ENCODE measurements around the gene ATP2B3.
A peak's percentile ranks its signal among the peaks of the same experiment; 100 is the strongest.

Gene ATP2B3

DNA sequence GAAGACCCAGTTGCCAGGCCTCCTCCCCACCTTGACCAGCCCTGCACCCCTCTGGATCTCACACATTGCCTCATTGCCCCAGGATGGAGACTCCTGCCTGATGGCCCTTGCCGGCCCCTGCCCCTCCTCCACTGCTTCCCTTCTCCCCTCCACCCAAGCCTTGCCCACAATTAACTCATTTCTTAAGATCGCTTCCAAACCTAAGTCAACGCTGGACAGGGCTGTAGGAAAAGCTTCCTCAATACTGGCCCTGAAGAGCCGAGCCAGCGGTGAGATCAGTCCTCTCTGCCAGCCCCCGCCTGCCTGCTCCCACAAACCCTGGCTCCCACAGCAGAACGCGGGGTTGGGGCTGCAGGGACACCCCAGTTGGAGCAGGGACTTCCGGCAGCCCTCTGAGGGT lies 39.5 kb upstream of the ATP2B3 start:
- 100% methylated on average over 4 of the region's 9 CpGs for WGBS (ENCODE audit: insufficient coverage)
- Histone ChIP-seq H3K4me3 (ENCODE audit: control insufficient read depth in 1 of 7, extremely low read depth in 1 of 7, insufficient read depth in 4 of 7, low read depth in 2 of 7, low read length in 6 of 7) (no peak overlapping the region), H3K27me3 (replicated peaks in 2 of 5; ENCODE audit: control insufficient read depth in 4 of 5, insufficient read depth in 5 of 5, low read length in 4 of 5) (peaks cover 0 to 3% (median 0%) of the 10 kb centered on the region in 5 experiments), H3K9me3 (ENCODE audit: control extremely low read depth in 1 of 5, control insufficient read depth in 4 of 5, insufficient read depth in 2 of 5, low read depth in 1 of 5, low read length in 4 of 5) (no peaks in the 10 kb centered on the region), H3K36me3 (ENCODE audit: control insufficient read depth in 4 of 4, insufficient read depth in 4 of 4, low read length in 3 of 4) (no peaks in the 10 kb centered on the region), H3K27ac (ENCODE audit: insufficient read depth in 1 of 2, low read depth in 1 of 2, low read length in 2 of 2, poor library complexity in 1 of 2, severe bottlenecking in 2 of 2) (no peak overlapping the region), H3K4me1 (ENCODE audit: control extremely low read depth in 1 of 4, control insufficient read depth in 4 of 4, insufficient read depth in 4 of 4, low read length in 3 of 4) (peaks cover 0 to 13% (median 5%) of the 10 kb centered on the region in 4 experiments)
- ChIA-PET CTCF (interaction anchor here (1.6 kb wide), 1 partner anchor 18 kb away, joined by 5 read pairs; no protein-coding TSS in a partner anchor), POLR2A (no interaction called here)
- DNase-seq = no peak

DNA sequence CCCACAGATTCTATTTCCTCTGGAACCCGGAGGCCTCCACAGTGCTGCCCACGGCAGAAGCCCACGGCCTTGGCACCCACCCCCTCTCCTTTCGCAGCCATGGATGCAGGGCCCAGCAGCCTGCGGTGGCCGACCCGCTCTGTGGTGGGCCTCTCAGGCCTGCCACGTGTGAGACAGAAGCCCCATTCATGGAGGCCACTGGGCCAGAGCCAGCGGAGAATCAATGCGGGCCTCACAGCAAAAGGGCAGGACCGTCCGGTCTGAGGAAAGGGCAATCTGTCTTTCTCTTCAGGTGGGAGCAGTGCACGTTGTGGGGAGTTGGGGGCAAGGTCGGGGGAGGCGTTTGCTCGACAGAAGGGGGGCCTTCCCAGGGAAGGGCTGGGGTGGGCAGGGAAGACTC lies 38.7 kb upstream of the ATP2B3 start:
- Histone ChIP-seq H3K4me3 (ENCODE audit: control insufficient read depth in 1 of 7, extremely low read depth in 1 of 7, insufficient read depth in 4 of 7, low read depth in 2 of 7, low read length in 6 of 7) (no peak overlapping the region), H3K9me3 (ENCODE audit: control extremely low read depth in 1 of 5, control insufficient read depth in 4 of 5, insufficient read depth in 2 of 5, low read depth in 1 of 5, low read length in 4 of 5) (no peaks in the 10 kb centered on the region), H3K36me3 (ENCODE audit: control insufficient read depth in 4 of 4, insufficient read depth in 4 of 4, low read length in 3 of 4) (no peaks in the 10 kb centered on the region), H3K4me1 (ENCODE audit: control extremely low read depth in 1 of 4, control insufficient read depth in 4 of 4, insufficient read depth in 4 of 4, low read length in 3 of 4) (peaks cover 0 to 13% (median 5%) of the 10 kb centered on the region in 4 experiments), H3K27me3 (replicated peaks in 2 of 5; ENCODE audit: control insufficient read depth in 4 of 5, insufficient read depth in 5 of 5, low read length in 4 of 5) (peaks cover 0 to 6% (median 0%) of the 10 kb centered on the region in 5 experiments), H3K27ac (ENCODE audit: insufficient read depth in 1 of 2, low read depth in 1 of 2, low read length in 2 of 2, poor library complexity in 1 of 2, severe bottlenecking in 2 of 2) (no peak overlapping the region)
- CTCF ChIA-PET = no interaction called here
- POLR2A ChIA-PET = no interaction called here
- no peak for DNase-seq
- 89% methylated on average over 12 of the region's 16 CpGs for WGBS (ENCODE audit: insufficient coverage)

DNA sequence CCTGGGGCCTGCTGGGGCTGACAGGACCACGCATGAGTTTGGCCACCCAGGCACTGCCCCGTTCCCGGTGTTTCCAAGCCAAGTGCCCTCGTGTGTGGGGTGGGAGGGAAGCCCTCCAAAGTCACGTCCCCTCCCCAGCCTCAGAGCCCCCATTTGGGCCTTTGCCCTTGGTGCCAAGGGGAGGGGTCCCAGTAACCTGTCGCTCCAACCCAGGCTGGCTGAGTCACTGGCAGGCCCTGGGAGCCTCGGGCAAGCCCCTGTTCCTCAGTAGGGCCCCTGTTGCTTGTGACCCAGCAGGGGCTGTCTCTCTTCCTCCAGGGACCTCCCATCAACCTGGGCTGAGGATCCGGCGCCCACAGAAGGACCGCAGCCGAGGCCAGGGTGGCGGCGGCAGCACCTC lies 36.4 kb upstream of the ATP2B3 start:
- ChIA-PET CTCF (no interaction called here), POLR2A (no interaction called here)

DNA sequence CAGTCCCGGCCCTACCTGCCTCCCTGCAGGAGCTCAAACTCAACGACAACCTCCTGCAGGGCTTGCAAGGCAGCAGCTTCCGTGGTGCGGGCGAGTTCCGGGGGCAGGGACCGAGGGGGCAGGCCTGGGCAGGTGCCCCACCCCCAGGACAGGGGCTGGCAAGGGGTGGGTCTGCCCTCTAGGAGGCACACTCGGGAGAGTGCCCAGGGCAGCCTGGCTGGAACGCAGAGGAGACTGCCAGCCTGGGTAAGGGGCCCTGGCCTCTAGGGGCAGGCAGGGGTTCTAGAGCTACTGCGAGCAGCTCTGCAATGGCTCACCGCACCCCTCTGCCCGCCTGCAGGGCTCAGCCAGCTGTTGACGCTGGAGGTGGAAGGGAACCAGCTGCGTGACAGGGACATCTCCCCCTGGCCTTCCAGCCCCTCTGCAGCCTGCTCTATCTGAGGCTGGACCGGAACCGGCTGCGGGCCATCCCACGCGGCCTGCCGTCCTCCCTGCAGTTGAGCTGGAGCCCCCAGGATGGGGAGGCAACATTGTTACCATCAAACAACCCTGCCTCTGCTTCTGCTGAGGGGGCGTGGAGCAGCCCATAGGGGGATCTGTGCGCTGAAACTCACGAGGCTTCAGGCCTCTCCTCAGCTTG lies 34.9 kb upstream of the ATP2B3 start:
- Histone ChIP-seq H3K4me3 (ENCODE audit: control insufficient read depth in 1 of 7, extremely low read depth in 1 of 7, insufficient read depth in 4 of 7, low read depth in 2 of 7, low read length in 6 of 7) (no peak overlapping the region), H3K27me3 (replicated peaks in 2 of 5; ENCODE audit: control insufficient read depth in 4 of 5, insufficient read depth in 5 of 5, low read length in 4 of 5) (peaks cover 0 to 3% (median 0%) of the 10 kb centered on the region in 5 experiments), H3K4me1 (ENCODE audit: control extremely low read depth in 1 of 4, control insufficient read depth in 4 of 4, insufficient read depth in 4 of 4, low read length in 3 of 4) (no peaks in the 10 kb centered on the region), H3K9me3 (ENCODE audit: control extremely low read depth in 1 of 5, control insufficient read depth in 4 of 5, insufficient read depth in 2 of 5, low read depth in 1 of 5, low read length in 4 of 5) (no peaks in the 10 kb centered on the region), H3K27ac (ENCODE audit: insufficient read depth in 1 of 2, low read depth in 1 of 2, low read length in 2 of 2, poor library complexity in 1 of 2, severe bottlenecking in 2 of 2) (no peak overlapping the region), H3K36me3 (ENCODE audit: control insufficient read depth in 4 of 4, insufficient read depth in 4 of 4, low read length in 3 of 4) (no peaks in the 10 kb centered on the region)
- WGBS (ENCODE audit: insufficient coverage) = 93% methylated on average over 21 of the region's 23 CpGs
- no peak for DNase-seq
- ChIA-PET POLR2A (no interaction called here), CTCF (interaction anchor here (1.1 kb wide), 2 partner anchors 11 to 12 kb away, joined by 3 read pairs; partner anchors contain the start of gene HAUS7)

More for the DNA sequence above, 36.4 kb upstream of the ATP2B3 start:
- H3K36me3 ChIP-seq (ENCODE audit: control insufficient read depth in 4 of 4, insufficient read depth in 4 of 4, low read length in 3 of 4) = no peaks in the 10 kb centered on the region
- H3K9me3 ChIP-seq (ENCODE audit: control extremely low read depth in 1 of 5, control insufficient read depth in 4 of 5, insufficient read depth in 2 of 5, low read depth in 1 of 5, low read length in 4 of 5) = no peaks in the 10 kb centered on the region
- DNase-seq = no peak
- H3K27ac ChIP-seq (ENCODE audit: insufficient read depth in 1 of 2, low read depth in 1 of 2, low read length in 2 of 2, poor library complexity in 1 of 2, severe bottlenecking in 2 of 2) = no peak overlapping the region
- peaks cover 0 to 3% (median 0%) of the 10 kb centered on the region in 5 experiments for H3K27me3 ChIP-seq (replicated peaks in 2 of 5; ENCODE audit: control insufficient read depth in 4 of 5, insufficient read depth in 5 of 5, low read length in 4 of 5)
- no peaks in the 10 kb centered on the region for H3K4me1 ChIP-seq (ENCODE audit: control extremely low read depth in 1 of 4, control insufficient read depth in 4 of 4, insufficient read depth in 4 of 4, low read length in 3 of 4)
- 90% methylated on average over 11 of the region's 13 CpGs for WGBS (ENCODE audit: insufficient coverage)
- no peak overlapping the region for H3K4me3 ChIP-seq (ENCODE audit: control insufficient read depth in 1 of 7, extremely low read depth in 1 of 7, insufficient read depth in 4 of 7, low read depth in 2 of 7, low read length in 6 of 7)

DNA sequence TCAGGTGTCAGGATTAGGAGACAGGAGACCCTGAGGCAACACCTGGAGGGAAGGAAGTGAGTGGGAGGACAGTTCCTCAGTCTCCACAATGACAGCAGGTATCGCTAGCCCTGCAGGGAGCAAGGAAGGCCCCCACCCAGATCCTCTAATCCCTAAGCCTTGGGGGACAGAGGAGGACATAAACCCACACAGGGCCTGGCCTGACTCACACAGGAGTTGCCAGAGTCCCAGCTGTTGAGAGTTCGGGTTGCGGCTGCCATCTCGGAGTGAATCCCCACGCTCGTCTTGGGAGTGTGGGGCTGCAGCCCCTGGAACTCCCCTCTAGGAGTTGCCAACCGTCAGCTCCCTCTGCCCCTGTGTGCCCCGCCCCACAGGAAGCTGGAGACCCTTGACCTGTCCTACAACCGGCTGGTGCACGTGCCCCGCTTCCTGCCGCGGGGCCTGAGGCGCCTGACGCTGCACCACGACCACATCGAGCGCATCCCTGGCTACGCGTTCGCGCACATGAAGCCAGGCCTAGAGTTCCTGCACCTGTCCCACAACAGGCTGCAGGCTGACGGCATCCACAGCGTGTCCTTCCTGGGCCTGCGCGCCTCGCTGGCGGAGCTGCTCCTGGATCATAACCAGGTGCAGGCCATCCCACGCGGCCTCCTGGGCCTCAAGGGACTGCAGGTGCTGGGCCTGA lies 31.9 kb upstream of the ATP2B3 start:
- no peak overlapping the region for H3K27ac ChIP-seq (ENCODE audit: insufficient read depth in 1 of 2, low read depth in 1 of 2, low read length in 2 of 2, poor library complexity in 1 of 2, severe bottlenecking in 2 of 2)
- no peak overlapping the region for H3K4me3 ChIP-seq (ENCODE audit: control insufficient read depth in 1 of 7, extremely low read depth in 1 of 7, insufficient read depth in 4 of 7, low read depth in 2 of 7, low read length in 6 of 7)
- H3K9me3 ChIP-seq (ENCODE audit: control extremely low read depth in 1 of 5, control insufficient read depth in 4 of 5, insufficient read depth in 2 of 5, low read depth in 1 of 5, low read length in 4 of 5) = no peaks in the 10 kb centered on the region
- ChIA-PET CTCF (interaction anchor here (1.2 to 2.5 kb wide), 3 partner anchors 10 to 15 kb away, joined by 3 to 6 read pairs (median 4); partner anchors contain the start of gene HAUS7), POLR2A (no interaction called here)
- peaks cover 0 to 3% (median 0%) of the 10 kb centered on the region in 5 experiments for H3K27me3 ChIP-seq (replicated peaks in 2 of 5; ENCODE audit: control insufficient read depth in 4 of 5, insufficient read depth in 5 of 5, low read length in 4 of 5)
- DNase-seq = peak in 1 of 3 donors; percentile 7
- WGBS (ENCODE audit: insufficient coverage) = 80% methylated on average over 30 of the region's 30 CpGs
- H3K4me1 ChIP-seq (ENCODE audit: control extremely low read depth in 1 of 4, control insufficient read depth in 4 of 4, insufficient read depth in 4 of 4, low read length in 3 of 4) = no peaks in the 10 kb centered on the region
- H3K36me3 ChIP-seq (ENCODE audit: control insufficient read depth in 4 of 4, insufficient read depth in 4 of 4, low read length in 3 of 4) = no peaks in the 10 kb centered on the region

DNA sequence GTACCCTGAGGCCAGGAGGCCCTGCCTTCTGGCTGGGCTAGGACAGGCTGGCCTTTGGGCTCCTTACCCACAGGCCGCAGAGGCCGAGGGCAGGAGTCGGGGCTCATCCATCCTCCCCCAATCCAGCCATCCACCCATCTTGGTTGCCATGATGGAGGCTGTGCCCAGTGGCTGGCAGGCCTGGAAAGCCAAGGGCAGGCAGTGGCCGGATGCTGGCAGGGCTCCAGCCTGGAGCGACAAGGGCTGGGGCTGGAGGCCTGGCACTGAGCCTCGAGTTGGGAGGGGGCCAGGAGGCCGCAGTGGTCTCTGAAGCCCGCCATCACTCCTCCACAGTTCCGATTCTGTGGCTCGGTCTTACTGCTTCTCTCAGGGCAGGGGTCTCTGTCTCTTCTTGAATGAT lies 31.3 kb upstream of the ATP2B3 start:
- no peak for DNase-seq
- no peak overlapping the region for H3K27ac ChIP-seq (ENCODE audit: insufficient read depth in 1 of 2, low read depth in 1 of 2, low read length in 2 of 2, poor library complexity in 1 of 2, severe bottlenecking in 2 of 2)
- peaks cover 0 to under 1% (median 0%) of the 10 kb centered on the region in 4 experiments for H3K4me1 ChIP-seq (ENCODE audit: control extremely low read depth in 1 of 4, control insufficient read depth in 4 of 4, insufficient read depth in 4 of 4, low read length in 3 of 4)
- 92% methylated on average over 8 of the region's 10 CpGs for WGBS (ENCODE audit: insufficient coverage)
- ChIA-PET CTCF (interaction anchor here (2.5 kb wide), 1 partner anchor 14 kb away, joined by 6 read pairs; no protein-coding TSS in a partner anchor), POLR2A (no interaction called here)
- H3K4me3 ChIP-seq (ENCODE audit: control insufficient read depth in 1 of 7, extremely low read depth in 1 of 7, insufficient read depth in 4 of 7, low read depth in 2 of 7, low read length in 6 of 7) = no peak overlapping the region
- peaks cover 0 to 7% (median 0%) of the 10 kb centered on the region in 5 experiments for H3K27me3 ChIP-seq (replicated peaks in 2 of 5; ENCODE audit: control insufficient read depth in 4 of 5, insufficient read depth in 5 of 5, low read length in 4 of 5)
- no peaks in the 10 kb centered on the region for H3K9me3 ChIP-seq (ENCODE audit: control extremely low read depth in 1 of 5, control insufficient read depth in 4 of 5, insufficient read depth in 2 of 5, low read depth in 1 of 5, low read length in 4 of 5)
- no peaks in the 10 kb centered on the region for H3K36me3 ChIP-seq (ENCODE audit: control insufficient read depth in 4 of 4, insufficient read depth in 4 of 4, low read length in 3 of 4)

DNA sequence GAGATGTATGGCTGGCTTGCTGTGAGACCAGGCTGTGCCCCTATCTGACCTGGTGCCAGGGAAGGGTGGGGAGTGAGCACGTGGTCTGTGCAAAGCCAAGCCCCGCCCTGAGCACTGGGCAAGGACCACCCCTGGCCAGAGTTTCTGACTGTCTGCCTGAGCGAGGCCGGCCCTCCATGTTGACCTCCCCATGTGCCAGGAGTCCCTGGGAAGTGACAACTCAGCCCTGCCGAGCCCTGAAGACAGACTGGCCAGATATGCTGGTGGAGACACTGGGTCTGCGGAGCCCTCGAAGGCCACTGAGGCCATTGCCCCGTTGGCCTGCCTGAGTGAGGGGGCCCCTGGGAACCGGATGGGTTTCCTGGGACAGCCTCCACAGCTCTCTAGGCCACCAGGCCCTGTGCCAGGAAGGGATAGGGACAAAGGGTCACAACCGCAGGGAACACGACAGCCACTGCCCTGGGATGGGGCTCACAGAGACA lies 29.8 kb upstream of the ATP2B3 start:
- H3K4me3 ChIP-seq (ENCODE audit: control insufficient read depth in 1 of 7, extremely low read depth in 1 of 7, insufficient read depth in 4 of 7, low read depth in 2 of 7, low read length in 6 of 7) = no peak overlapping the region
- H3K9me3 ChIP-seq (ENCODE audit: control extremely low read depth in 1 of 5, control insufficient read depth in 4 of 5, insufficient read depth in 2 of 5, low read depth in 1 of 5, low read length in 4 of 5) = no peaks in the 10 kb centered on the region
- WGBS (ENCODE audit: insufficient coverage) = 90% methylated on average over 10 of the region's 11 CpGs
- H3K27me3 ChIP-seq (replicated peaks in 2 of 5; ENCODE audit: control insufficient read depth in 4 of 5, insufficient read depth in 5 of 5, low read length in 4 of 5) = peaks cover 0 to 7% (median 0%) of the 10 kb centered on the region in 5 experiments
- POLR2A ChIA-PET = no interaction called here
- no peak for DNase-seq
- CTCF ChIA-PET = no interaction called here
- no peaks in the 10 kb centered on the region for H3K36me3 ChIP-seq (ENCODE audit: control insufficient read depth in 4 of 4, insufficient read depth in 4 of 4, low read length in 3 of 4)
- no peak overlapping the region for H3K27ac ChIP-seq (ENCODE audit: insufficient read depth in 1 of 2, low read depth in 1 of 2, low read length in 2 of 2, poor library complexity in 1 of 2, severe bottlenecking in 2 of 2)
- peaks cover 0 to 13% (median 8%) of the 10 kb centered on the region in 4 experiments for H3K4me1 ChIP-seq (ENCODE audit: control extremely low read depth in 1 of 4, control insufficient read depth in 4 of 4, insufficient read depth in 4 of 4, low read length in 3 of 4)
